ENCODE data around the gene NRIP2. TPM values are rescaled to one million over a fixed set of nuclear protein-coding genes. Genes with fewer than 3 reads are reported as not detected.

Gene NRIP2
- total and polyA plus RNA-seq, 2 donors (not counting 3 experiments of a cell fraction or from before 2014, with no cell fraction given), result not detected

- Histone ChIP-seq H3K27me3 (ENCODE audit: control insufficient read depth in 2 of 2, insufficient read depth in 2 of 2, low read length in 2 of 2) (no peaks in the 10 kb centered on the region), H2AFZ (ENCODE audit: low read depth, low read length) (no peak overlapping the region), H3K9me3 (replicated peaks; ENCODE audit: control insufficient read depth, insufficient read depth, low read length) (no peaks in the 10 kb centered on the region), H4K20me1 (replicated peaks; ENCODE audit: control insufficient read depth, extremely low read depth, insufficient read depth, low read length) (no peaks in the 10 kb centered on the region), H3K4me3 (replicated peaks in 1 of 3; ENCODE audit: insufficient read depth in 1 of 3, low read depth in 1 of 3, low read length in 3 of 3) (no peak overlapping the region), H3K79me2 (ENCODE audit: control insufficient read depth, insufficient read depth, low read length) (no peaks in the 10 kb centered on the region), H3K36me3 (ENCODE audit: control insufficient read depth in 2 of 2, extremely low read depth in 1 of 2, insufficient read depth in 2 of 2, low read length in 2 of 2) (peaks cover 28 to 43% of the 10 kb centered on the region in 2 experiments), H3K4me2 (ENCODE audit: insufficient read depth, low read length) (no peak overlapping the region), H3K9ac (replicated peaks; ENCODE audit: extremely low read depth, insufficient read depth, low read length) (no peak overlapping the region), H3K27ac (ENCODE audit: insufficient read depth, low read depth, low read length) (no peak overlapping the region), H3K9me1 (replicated peaks; ENCODE audit: control insufficient read depth, extremely low read depth, insufficient read depth, low read length) (no peaks in the 10 kb centered on the region), H3K4me1 (ENCODE audit: control insufficient read depth, extremely low read depth, insufficient read depth, low read length) (peaks cover 6% of the 10 kb centered on the region)
- DNase-seq (ENCODE audit: low read depth, low spot score) (no peak), FAIRE-seq (no peak)
- dilution Hi-C loops (cut with MboI; ENCODE audit: extremely low pct_ligation_motif_present, low sequenced_read_pairs) (no loop called here), intact Hi-C loops (cut with micrococcal nuclease) (no loop called here)
- POLR2A ChIA-PET, result interaction anchor here (1.1 kb wide), 1 partner anchor 9 kb away, joined by 3 read pairs; the partner anchor contains the start of gene ITFG2
- CTCF ChIA-PET, result interaction anchor here (1.1 to 1.3 kb wide), 2 partner anchors 8 to 10 kb away, joined by 4 to 11 read pairs; partner anchors contain the start of gene ITFG2
- TSS peak; percentile 59 for BruUV-seq (replicated peaks)
- no peak for TF ChIP-seq MAX (IDR thresholded peaks at IDR 0.05; ENCODE audit: insufficient read depth, insufficient read length)
- TF ChIP-seq MYC (IDR thresholded peaks at IDR 0.05; ENCODE audit: low read depth, low read length), result no peak
- TF ChIP-seq EZH2 (IDR thresholded peaks at IDR 0.05; ENCODE audit: borderline replicate concordance, low read depth, low read length, severe bottlenecking), result no peak
- no peak for TF ChIP-seq FOS (IDR thresholded peaks at IDR 0.05; ENCODE audit: borderline replicate concordance, insufficient read depth, low read length)
- no peak for TF ChIP-seq POLR2A (IDR thresholded peaks at IDR 0.05; ENCODE audit: low read depth, low read length)
- TF ChIP-seq GATA2 (IDR thresholded peaks at IDR 0.05; ENCODE audit: insufficient read depth, insufficient read length, low read depth, low read length), result no peak
- no peak for TF ChIP-seq CTCF (IDR thresholded peaks at IDR 0.05; ENCODE audit: extremely low read depth in 1 of 2, insufficient read depth in 1 of 2, low read depth in 1 of 2, low read length in 2 of 2)
- TF ChIP-seq POLR2AphosphoS5 (IDR thresholded peaks at IDR 0.05; ENCODE audit: insufficient read depth, low read depth, low read length), result no peak
- no peak for TF ChIP-seq JUN (IDR thresholded peaks at IDR 0.05; ENCODE audit: borderline replicate concordance, insufficient read depth, insufficient read length, low read depth)
Measured at GRCh38 chr12:2803635-2804392, 31.0 kb downstream of the NRIP2 start.

Data from endothelial cell of umbilical vein (primary cell).